ENCODE data around the gene BCAP31.

GRCh38 chrX:153735274-153735673 lies 11.1 kb upstream of the BCAP31 start:
- TF ChIP-seq CTCF (IDR thresholded peaks at IDR 0.05): no peak
- TF ChIP-seq EP300 (IDR thresholded peaks at IDR 0.05): no peak

Data from sigmoid colon (tissue), 4 donors.